ENCODE data around the gene ASH1L. TPM values are rescaled to one million over a fixed set of nuclear protein-coding genes. Genes with fewer than 3 reads are reported as not detected.

Gene ASH1L
- total RNA-seq (2021; ENCODE audit: unreplicated experiment), result 30.5 TPM
- 12.6 and 13.9 TPM in 2 replicates for polyA plus RNA-seq (2012)
- Bru-seq, nascent RNA, result percentile 81 among the genes with signal in this experiment
- BruChase-seq, experiment 1, labeled RNA remaining after a 6-hour chase, result percentile 81 among the genes with signal in this experiment
- BruChase-seq, experiment 2, labeled RNA remaining after a 2-hour chase, result percentile 82 among the genes with signal in this experiment
- long read RNA-seq, partial matches to known transcripts, result 18 of 47 reads
- long read RNA-seq, other reads (novel, unspliced or antisense), result 29 of 47 reads

DNA sequence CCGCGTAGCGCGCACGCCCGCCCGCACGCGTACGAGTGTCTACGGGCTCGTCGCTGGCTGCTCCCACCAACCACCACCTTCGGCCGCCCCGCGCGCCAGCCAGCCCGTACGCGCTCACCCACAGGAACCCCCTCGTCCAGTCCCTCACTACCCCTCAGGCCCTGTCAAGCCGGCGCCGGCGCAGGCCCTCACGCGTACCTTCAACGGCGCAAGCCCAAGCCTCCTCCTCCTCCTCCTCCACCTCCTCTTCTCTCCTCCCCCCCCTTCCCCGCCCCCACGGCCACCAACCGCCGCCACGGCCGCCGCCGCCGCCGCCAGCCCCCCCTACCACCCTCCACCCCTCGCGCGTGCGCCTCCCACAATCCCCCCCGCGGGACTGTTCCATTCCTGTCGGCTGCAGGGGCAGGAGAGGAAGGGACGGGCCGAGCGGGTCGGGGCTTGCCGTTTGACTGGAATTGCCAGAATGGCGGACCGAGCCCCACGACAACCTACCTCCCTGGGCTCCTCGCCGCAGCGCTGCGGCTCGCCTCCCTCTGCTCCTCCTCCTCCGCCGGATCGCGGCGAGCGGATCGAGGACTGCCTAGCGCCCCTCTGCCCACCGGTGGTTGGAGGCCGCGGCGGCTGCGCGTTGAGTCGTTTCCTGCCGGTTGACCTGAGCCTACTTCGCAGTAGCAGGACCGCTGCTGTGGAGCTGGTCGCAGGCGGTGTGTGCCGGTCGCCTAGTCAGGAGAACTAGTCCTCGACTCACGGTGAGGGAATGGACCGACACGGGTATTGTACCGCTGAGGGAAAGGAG lies at the start of gene ASH1L:
TSS of gene ASH1L (minus strand) at position 223 of the 796 bp plus-strand sequence. CDS start 41,284 bp downstream, outside the sequence.
- Histone ChIP-seq H2AFZ (ENCODE audit: low read depth, low read length, poor library complexity, severe bottlenecking) (no peak within 1 kb of the TSS), H3K4me2 (ENCODE audit: low read length) (peak within 1 kb of the TSS; percentile 85), H3K4me3 (replicated peaks in 1 of 2; ENCODE audit: low read depth in 1 of 2, low read length in 2 of 2) (peak within 1 kb of the TSS; percentile 76 to 94), H3K9ac (ENCODE audit: low read length) (peak within 1 kb of the TSS; percentile 94), H3K9me2 (ENCODE audit: insufficient read depth) (no peaks in the 10 kb centered on the region), H3K36me3 (ENCODE audit: control insufficient read depth in 1 of 2, insufficient read depth in 2 of 2, low read length in 2 of 2) (no peaks in the 10 kb centered on the region), H3K27ac (ENCODE audit: low read depth, low read length) (peak within 1 kb of the TSS; percentile 98), H3K79me2 (ENCODE audit: insufficient read depth, low read length) (peaks cover 83% of the 10 kb centered on the region), H3K4me1 (ENCODE audit: control insufficient read depth in 1 of 2, insufficient read depth in 2 of 2, low read length in 2 of 2) (peaks cover 0 to 8% of the 10 kb centered on the region in 2 experiments; a peak in 1 of 4 replicates), H3K27me3 (ENCODE audit: insufficient read depth, low read length) (no peaks in the 10 kb centered on the region), H4K20me1 (ENCODE audit: insufficient read depth) (no peaks in the 10 kb centered on the region), H3K9me3 (ENCODE audit: control insufficient read depth in 1 of 2, insufficient read depth in 1 of 2, low read depth in 1 of 2, low read length in 2 of 2) (no peaks in the 10 kb centered on the region)
- CTCF ChIA-PET, result no interaction called here
- POLR2A ChIA-PET, result interaction anchor here (0.6 to 0.7 kb wide), 3 partner anchors 8 to 282 kb away, joined by 3 to 4 read pairs (median 4); no protein-coding TSS in a partner anchor
- RAD21 ChIA-PET (ENCODE audit: low non-redundant PET in 1 of 2, low total read pairs in 2 of 2, uncharacterized antibody in 2 of 2, unreplicated experiment in 2 of 2), result interaction anchor here (0.6 to 0.7 kb wide), 3 partner anchors 74 to 289 kb away, joined by 3 to 5 read pairs (median 3); partner anchors contain the start of gene CLK2 (in 1 of the 2)
- BruUV-seq (replicated peaks), result no TSS peak
- intact Hi-C loops (cut with micrococcal nuclease), result no loop called here
- ATAC-seq (peak; percentile 86), DNase-seq (ENCODE audit: low read depth, low spot score) (peak; percentile 84)
- TF ChIP-seq, protein P1, sequence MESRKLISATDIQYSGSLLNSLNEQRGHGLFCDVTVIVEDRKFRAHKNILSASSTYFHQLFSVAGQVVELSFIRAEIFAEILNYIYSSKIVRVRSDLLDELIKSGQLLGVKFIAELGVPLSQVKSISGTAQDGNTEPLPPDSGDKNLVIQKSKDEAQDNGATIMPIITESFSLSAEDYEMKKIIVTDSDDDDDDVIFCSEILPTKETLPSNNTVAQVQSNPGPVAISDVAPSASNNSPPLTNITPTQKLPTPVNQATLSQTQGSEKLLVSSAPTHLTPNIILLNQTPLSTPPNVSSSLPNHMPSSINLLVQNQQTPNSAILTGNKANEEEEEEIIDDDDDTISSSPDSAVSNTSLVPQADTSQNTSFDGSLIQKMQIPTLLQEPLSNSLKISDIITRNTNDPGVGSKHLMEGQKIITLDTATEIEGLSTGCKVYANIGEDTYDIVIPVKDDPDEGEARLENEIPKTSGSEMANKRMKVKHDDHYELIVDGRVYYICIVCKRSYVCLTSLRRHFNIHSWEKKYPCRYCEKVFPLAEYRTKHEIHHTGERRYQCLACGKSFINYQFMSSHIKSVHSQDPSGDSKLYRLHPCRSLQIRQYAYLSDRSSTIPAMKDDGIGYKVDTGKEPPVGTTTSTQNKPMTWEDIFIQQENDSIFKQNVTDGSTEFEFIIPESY (IDR thresholded peaks at IDR 0.05; ENCODE audit: extremely low read depth, insufficient replicate concordance, low read length), result no peak
- TF ChIP-seq CEBPB (IDR thresholded peaks at IDR 0.05; ENCODE audit: low read depth), result no peak
- TF ChIP-seq POLR2A (IDR thresholded peaks at IDR 0.05; ENCODE audit: borderline replicate concordance, extremely low read depth, insufficient read depth, insufficient read length), result peak; percentile 94
- no peak for TF ChIP-seq EZH2phosphoT487 (IDR thresholded peaks at IDR 0.05; ENCODE audit: borderline replicate concordance)
- TF ChIP-seq SRF (IDR thresholded peaks at IDR 0.05; ENCODE audit: low read depth), result no peak
- no peak for TF ChIP-seq ZNF274 (IDR thresholded peaks at IDR 0.05; ENCODE audit: low read depth, low read length)
- peak; percentile 44; the same call in 1 of the 2 replicates for TF ChIP-seq EGR1 (IDR thresholded peaks at IDR 0.05; ENCODE audit: low read depth)
- TF ChIP-seq SP1 (IDR thresholded peaks at IDR 0.05; ENCODE audit: low read depth), result peak; percentile 89
- TF ChIP-seq REST (IDR thresholded peaks at IDR 0.05; ENCODE audit: low read depth), result no peak
- no peak for TF ChIP-seq RAD21 (IDR thresholded peaks at IDR 0.05; ENCODE audit: low read depth)
- TF ChIP-seq MAX (IDR thresholded peaks at IDR 0.05), result peak; percentile 74; the same call in 1 of the 2 replicates
- TF ChIP-seq CBX3 (IDR thresholded peaks at IDR 0.05; ENCODE audit: low read depth), result peak; percentile 23; the same call in 1 of the 2 replicates
- TF ChIP-seq FOSL1 (IDR thresholded peaks at IDR 0.05; ENCODE audit: low read depth), result no peak
- no peak for TF ChIP-seq ATF3 (IDR thresholded peaks at IDR 0.05)
- TF ChIP-seq YY1 (IDR thresholded peaks at IDR 0.05; ENCODE audit: extremely low read depth, insufficient replicate concordance, low read depth, low read length), result no peak
- TF ChIP-seq POLR2AphosphoS5 (IDR thresholded peaks at IDR 0.05; ENCODE audit: low read depth, low read length), result peak; percentile 93
- TF ChIP-seq SIN3A (IDR thresholded peaks at IDR 0.05; ENCODE audit: low read depth), result peak; percentile 92

Measured in HCT116 (cell line).